Esophagus muscularis mucosa (tissue), 4 donors: ENCODE data around the gene ZNF592. TPM values are rescaled to one million over a fixed set of nuclear protein-coding genes. Genes with fewer than 3 reads are reported as not detected.
A peak's percentile ranks its signal among the peaks of the same experiment; 100 is the strongest.

Experiments used
- DNase-seq: peaks from one replicate; pipeline ENCODE4 v3.0.0-alpha.2; 2017; ENCODE audit errors: extremely low spot score
- H3K27ac ChIP-seq, 4 donors: fragments of 200-600 bp; sonication (generic); replicated peaks in 1 of 4; 1 replicate in 3 of 4; 2 replicates in 1 of 4; pipeline ENCODE4 v1.5.1; 2016 to 2019; ENCODE audit warnings: mild to moderate bottlenecking in 1 of 4
- H3K27me3 ChIP-seq, 4 donors: fragments of 200-600 bp; sonication (generic); one replicate each; pipeline versions ENCODE4 v1.5.1 to v1.6.0; 2016 to 2019
- H3K36me3 ChIP-seq, 4 donors: fragments of 200-600 bp; sonication (generic); one replicate each; pipeline ENCODE4 v1.5.1; 2016 to 2019
- H3K4me1 ChIP-seq, 4 donors: fragments of 200-600 bp; sonication (generic); one replicate each; pipeline ENCODE4 v1.5.1; 2016 to 2019
- H3K4me3 ChIP-seq, 4 donors: fragments of 200-600 bp; sonication (generic); 1 replicate in 2 of 4; 2 replicates in 2 of 4; pipeline ENCODE4 v1.5.1; 2016 to 2019; ENCODE audit warnings: mild to moderate bottlenecking in 4 of 4, moderate library complexity in 1 of 4
- H3K9me3 ChIP-seq, 4 donors: fragments of 200-600 bp; sonication (generic); 1 replicate in 3 of 4; 2 replicates in 1 of 4; pipeline ENCODE4 v1.5.1; 2016 to 2019
- CTCF ChIP-seq, 3 experiments: fragments of 200-600 bp in 2 of 3; fragments of 450-650 bp in 1 of 3; sonication (generic) in 2 of 3; IDR thresholded peaks; one replicate each; pipeline ENCODE4 v1.5.1; 2017 to 2019; ENCODE audit warnings: antibody characterized with exemption in 3 of 3, mild to moderate bottlenecking in 2 of 3, moderate library complexity in 1 of 3
- EP300 ChIP-seq: sonication (generic); formaldehyde crosslinking; IDR thresholded peaks from one replicate; pipeline ENCODE4 v1.6.1; 2017; ENCODE audit warnings: antibody characterized with exemption
- POLR2A ChIP-seq: fragments of 450-650 bp; IDR thresholded peaks from one replicate; pipeline ENCODE4 v1.6.1; 2017; ENCODE audit warnings: antibody characterized with exemption, moderate library complexity, mild to moderate bottlenecking, low read depth
- POLR2AphosphoS5 ChIP-seq, 2 donors: sonication (generic); formaldehyde crosslinking; IDR thresholded peaks; one replicate each; pipeline ENCODE4 v1.6.1; 2017; ENCODE audit warnings: antibody characterized with exemption in 2 of 2
- WGBS: methylation state at CpG from one replicate; pipeline ENCODE4 v1.1.5; 2018; 5-methylcytosine and 5-hydroxymethylcytosine counted together
- intact Hi-C: fragments of 100-400 bp; cut with DNase I; formaldehyde crosslinking; loops from one replicate; pipeline ENCODE4 v1.15.1; 2023
- total RNA-seq, 4 donors: library from RNA; depleted of rRNA; stranded (reverse); fragments of >200 nt; gene quantifications; one replicate each; pipeline versions ENCODE4 v1.1.0 to v1.2.1, GENCODE V29; 2016

The ZNF592 gene
- total RNA-seq, 4 donors from 2014 or later, result 13.8 to 22.3 (median 20.2) TPM

GRCh38 chr15:84818261-84819131, 70.1 kb downstream of the ZNF592 start:
- Histone ChIP-seq H3K36me3 (peaks cover 0 to 5% (median 0%) of the 10 kb centered on the region in 4 donors), H3K9me3 (no peaks in the 10 kb centered on the region), H3K4me1 (peaks cover 52 to 70% (median 66%) of the 10 kb centered on the region in 4 donors), H3K27ac (peak overlapping the region; percentile 83 to 89 (median 86)), H3K4me3 (peak overlapping the region; percentile 52 to 67 (median 58)), H3K27me3 (no peaks in the 10 kb centered on the region)
- intact Hi-C loops, result loop anchor here (5.0 kb wide), 1 partner anchor 66 kb away; no protein-coding TSS in a partner anchor
- no peak for DNase-seq
- TF ChIP-seq EP300 (no peak), POLR2AphosphoS5 (IDR thresholded peaks at IDR 0.05) (no peak), CTCF (IDR thresholded peaks at IDR 0.05) (no peak), POLR2A (no peak)
- WGBS, result 46% methylated on average over 9 of the region's 9 CpGs

DNA sequence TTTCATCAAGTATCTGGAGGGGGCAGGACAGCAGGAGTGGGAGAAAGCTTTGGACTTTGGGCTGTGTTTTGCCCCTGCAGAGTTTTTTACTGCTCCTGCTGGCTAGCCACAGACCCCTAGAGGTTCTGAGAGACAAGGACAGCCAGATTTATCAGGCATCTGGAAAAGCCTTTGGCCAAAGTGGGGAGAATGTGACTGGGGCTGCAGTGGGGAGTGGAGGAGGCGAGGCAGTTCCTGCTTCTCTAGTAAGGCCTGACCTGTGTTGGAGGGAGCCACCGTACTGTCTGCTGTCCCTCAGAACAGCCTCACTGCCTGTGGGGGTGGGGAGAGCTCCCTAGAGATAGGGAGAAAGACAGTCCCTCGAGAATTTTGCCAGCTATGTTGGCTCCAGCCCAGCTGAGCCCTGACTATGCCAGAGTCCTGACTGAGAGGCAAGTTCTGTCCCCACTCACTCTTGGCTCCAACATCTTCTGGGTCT, 70.9 kb downstream of the ZNF592 start:
- TF ChIP-seq CTCF (IDR thresholded peaks at IDR 0.05), result no peak
- no peak for TF ChIP-seq POLR2A
- no peak for TF ChIP-seq POLR2AphosphoS5 (IDR thresholded peaks at IDR 0.05)
- TF ChIP-seq EP300, result no peak
- H3K4me3 ChIP-seq, result no peak overlapping the region
- WGBS, result 38% methylated on average over 3 of the region's 3 CpGs
- peaks cover 61 to 79% (median 74%) of the 10 kb centered on the region in 4 donors for H3K4me1 ChIP-seq
- peak overlapping the region; percentile 83 to 89 (median 86) for H3K27ac ChIP-seq
- no peak for DNase-seq
- no peaks in the 10 kb centered on the region for H3K27me3 ChIP-seq
- H3K9me3 ChIP-seq, result no peaks in the 10 kb centered on the region
- peaks cover 0 to 5% (median 0%) of the 10 kb centered on the region in 4 donors for H3K36me3 ChIP-seq
- intact Hi-C loops, result loop anchor here (5.0 kb wide), 1 partner anchor 67 kb away; no protein-coding TSS in a partner anchor

DNA sequence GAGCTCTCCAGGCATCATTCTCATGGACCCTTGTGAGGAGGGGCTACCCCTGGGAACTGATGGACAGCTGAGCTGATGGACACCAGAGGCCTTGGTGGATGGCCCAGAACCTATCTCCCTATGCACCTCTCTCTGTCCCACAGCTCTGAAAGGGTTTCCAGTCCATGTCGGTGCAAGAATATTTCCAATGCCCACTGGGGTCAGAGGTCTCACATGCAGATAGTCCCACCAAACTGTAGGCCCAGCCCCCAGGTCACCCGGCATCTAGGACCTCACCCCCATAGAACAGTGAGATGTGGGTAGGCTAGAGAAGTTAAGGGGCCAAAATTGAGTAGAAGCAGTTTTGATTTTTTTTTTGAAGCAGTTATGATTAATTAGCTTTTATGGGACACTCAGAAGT, 71.4 kb downstream of the ZNF592 start:
- Histone ChIP-seq H3K27ac (peak overlapping the region; percentile 83 to 89 (median 86)), H3K27me3 (no peaks in the 10 kb centered on the region), H3K9me3 (no peaks in the 10 kb centered on the region), H3K4me1 (peaks cover 65 to 83% (median 79%) of the 10 kb centered on the region in 4 donors), H3K36me3 (peaks cover 0 to 5% (median 0%) of the 10 kb centered on the region in 4 donors), H3K4me3 (no peak overlapping the region)
- 100% methylated on average over 2 of the region's 2 CpGs for WGBS
- intact Hi-C loops, result loop anchor here (5.0 kb wide), 1 partner anchor 67 kb away; no protein-coding TSS in a partner anchor
- DNase-seq, result no peak
- TF ChIP-seq EP300 (no peak), POLR2A (no peak), POLR2AphosphoS5 (IDR thresholded peaks at IDR 0.05) (no peak), CTCF (IDR thresholded peaks at IDR 0.05) (no peak)

- Histone ChIP-seq H3K4me1 (peaks cover 71 to 91% (median 88%) of the 10 kb centered on the region in 4 donors), H3K4me3 (no peak overlapping the region), H3K9me3 (no peaks in the 10 kb centered on the region), H3K27ac (peak overlapping the region in 2 of 4 donors; percentile 32 to 63), H3K27me3 (no peaks in the 10 kb centered on the region), H3K36me3 (peaks cover 0 to 5% (median 0%) of the 10 kb centered on the region in 4 donors)
- DNase-seq, result no peak
- intact Hi-C loops, result no loop called here
- TF ChIP-seq POLR2AphosphoS5 (IDR thresholded peaks at IDR 0.05) (no peak), CTCF (IDR thresholded peaks at IDR 0.05) (peak in 1 of 3 experiments; percentile 8), POLR2A (no peak), EP300 (no peak)
- WGBS, result 70% methylated on average over 8 of the region's 8 CpGs
Measured at GRCh38 chr15:84821501-84822021, 73.2 kb downstream of the ZNF592 start.
